ENCODE measurements around the gene YIF1A.

GRCh38 chr11:66291303-66291705 lies 2.4 kb upstream of the YIF1A start:
- no peak for TF ChIP-seq POLR2A (IDR thresholded peaks at IDR 0.05; ENCODE audit: low read depth, low read length)
- no peak for TF ChIP-seq CTCF (IDR thresholded peaks at IDR 0.05; ENCODE audit: extremely low read depth in 1 of 2, insufficient read depth in 1 of 2, low read depth in 1 of 2, low read length in 2 of 2)
- TF ChIP-seq MAX (IDR thresholded peaks at IDR 0.05; ENCODE audit: insufficient read depth, insufficient read length): no peak
- TF ChIP-seq EZH2 (IDR thresholded peaks at IDR 0.05; ENCODE audit: borderline replicate concordance, low read depth, low read length, severe bottlenecking): no peak
